ENCODE measurements around the gene CSNK1A1. TPM values are rescaled to one million over a fixed set of nuclear protein-coding genes. Genes with fewer than 3 reads are reported as not detected.

Gene CSNK1A1
- total and polyA plus RNA-seq, 2 of the 4 experiments (the other 2 are of a cell fraction), result 140 to 419 TPM

- no peak overlapping the region for H3K27ac ChIP-seq (ENCODE audit: insufficient read depth, low read length)
- intact Hi-C loops (cut with micrococcal nuclease), result no loop called here
- H4K5ac ChIP-seq (ENCODE audit: low read depth, low read length), result no peak overlapping the region
- no peaks in the 10 kb centered on the region; the same call in 1 of the 2 replicates for H3K9me1 ChIP-seq (ENCODE audit: insufficient read depth, low read length)
- dilution Hi-C loops (cut with HindIII; ENCODE audit: low sequenced_read_pairs, unreplicated experiment), result no loop called here
- H2AK9ac ChIP-seq (replicated peaks; ENCODE audit: low read depth, low read length, poor library complexity), result no peak overlapping the region
- TF ChIP-seq RFX5 (IDR thresholded peaks at IDR 0.05; ENCODE audit: low read depth, low read length), result no peak
- TF ChIP-seq BHLHE40 (IDR thresholded peaks at IDR 0.05; ENCODE audit: low read depth, low read length), result no peak
- TF ChIP-seq USF2 (IDR thresholded peaks at IDR 0.05; ENCODE audit: low read depth, low read length), result no peak
- no peak for TF ChIP-seq POLR2A (IDR thresholded peaks at IDR 0.05; ENCODE audit: low read depth, low read length)
- TF ChIP-seq CTCF (conservative IDR thresholded peaks at IDR 0.05; ENCODE audit: low read depth, low read length), result no peak
- TF ChIP-seq SMC3 (IDR thresholded peaks at IDR 0.05; ENCODE audit: low read depth, low read length), result no peak
- TF ChIP-seq FOS (IDR thresholded peaks at IDR 0.05; ENCODE audit: low read depth, low read length), result no peak
- TF ChIP-seq MAZ (IDR thresholded peaks at IDR 0.05; ENCODE audit: borderline replicate concordance, low read depth, low read length), result no peak
- TF ChIP-seq ELK1 (IDR thresholded peaks at IDR 0.05; ENCODE audit: borderline replicate concordance, low read depth, low read length), result no peak
- TF ChIP-seq NFE2L2 (IDR thresholded peaks at IDR 0.05; ENCODE audit: low read depth, low read length), result no peak
- TF ChIP-seq RCOR1 (IDR thresholded peaks at IDR 0.05; ENCODE audit: insufficient replicate concordance, low read length), result no peak
- TF ChIP-seq MXI1 (IDR thresholded peaks at IDR 0.05; ENCODE audit: borderline replicate concordance, low read depth, low read length), result no peak
- H2AFZ ChIP-seq (replicated peaks; ENCODE audit: low read length, poor library complexity), result no peak overlapping the region
- no peak overlapping the region for H3K23ac ChIP-seq (ENCODE audit: low read depth, low read length)
- no peaks in the 10 kb centered on the region for H3K79me1 ChIP-seq (ENCODE audit: low read depth in 1 of 2, low read length in 2 of 2)
- no peak overlapping the region for H3K4ac ChIP-seq (ENCODE audit: low read depth, low read length)
- H3K14ac ChIP-seq (replicated peaks; ENCODE audit: low read depth, low read length), result no peak overlapping the region
- no peak overlapping the region for H3K9ac ChIP-seq (ENCODE audit: low read depth, low read length)
- H3K27me3 ChIP-seq (ENCODE audit: control insufficient read depth, insufficient read depth, low read length), result no peaks in the 10 kb centered on the region
- H3K4me3 ChIP-seq (ENCODE audit: insufficient read depth, low read depth, low read length), result no peak overlapping the region
- ChIA-PET CTCF (no interaction called here), POLR2A (ENCODE audit: unreplicated experiment) (no interaction called here)
- no peak overlapping the region for H4K8ac ChIP-seq (ENCODE audit: low read depth in 2 of 2, low read length in 2 of 2)
- no peak for DNase-seq
- H2BK20ac ChIP-seq (ENCODE audit: low read depth, low read length), result no peak overlapping the region
- H3K4me2 ChIP-seq (ENCODE audit: low read depth, low read length), result no peak overlapping the region
- peaks cover 9% of the 10 kb centered on the region for H3K4me1 ChIP-seq (ENCODE audit: control insufficient read depth, insufficient read depth, low read length)
- H4K91ac ChIP-seq (ENCODE audit: insufficient read depth, low read depth, low read length), result no peak overlapping the region
- H2BK120ac ChIP-seq (ENCODE audit: low read depth, low read length), result no peak overlapping the region
- H3K18ac ChIP-seq (ENCODE audit: low read depth, low read length), result no peak overlapping the region
- H3K56ac ChIP-seq (ENCODE audit: extremely low read depth, insufficient read depth, low read length), result no peak overlapping the region
- WGBS, 2 experiments (ENCODE audit: extremely low coverage in 2 of 2, insufficient read length in 1 of 2), result 88% methylated on average over 3 of the region's 7 CpGs; no CpG with 5 or more reads in 1 of the 2 experiments
- in situ Hi-C loops (cut with MboI; ENCODE audit: low sequenced_read_pairs), result no loop called here
- H3K9me3 ChIP-seq (ENCODE audit: control insufficient read depth, insufficient read depth, low read length), result no peaks in the 10 kb centered on the region
- H3K36me3 ChIP-seq (ENCODE audit: control insufficient read depth, insufficient read depth, low read length), result no peaks in the 10 kb centered on the region
- no peak overlapping the region for H2BK15ac ChIP-seq (ENCODE audit: low read depth, low read length)
- ATAC-seq (ENCODE audit: low read depth), result no peak
- H4K20me1 ChIP-seq (ENCODE audit: insufficient read depth, low read length), result no peaks in the 10 kb centered on the region
- BruUV-seq (replicated peaks), result no TSS peak
- no peak overlapping the region for H2AK5ac ChIP-seq (ENCODE audit: low read depth, low read length)
- H2BK5ac ChIP-seq (ENCODE audit: low read depth, low read length, poor library complexity, severe bottlenecking), result no peak overlapping the region
These were observed 78.8 kb downstream of the CSNK1A1 start for GRCh38 chr5:149472399-149472798.
